ENCODE data around the gene SGTA.

The SGTA gene

GRCh38 chr19:2809387-2810140 is 26.5 kb upstream of the SGTA start:
- no peak for DNase-seq

- DNase-seq: no peak
Measured at GRCh38 chr19:2808129-2808941, 25.3 kb upstream of the SGTA start.

- DNase-seq: no peak
Measured at GRCh38 chr19:2807379-2808128, 24.5 kb upstream of the SGTA start.

GRCh38 chr19:2806736-2807378 is 23.8 kb upstream of the SGTA start:
- no peak for DNase-seq

GRCh38 chr19:2805991-2806649 is 23.0 kb upstream of the SGTA start:
- DNase-seq: no peak

- DNase-seq: no peak
Measured at GRCh38 chr19:2805261-2805900, 22.3 kb upstream of the SGTA start.

GRCh38 chr19:2804156-2805004 is 21.3 kb upstream of the SGTA start:
- no peak for DNase-seq

GRCh38 chr19:2803486-2804155 is 20.5 kb upstream of the SGTA start:
- no peak for DNase-seq

- no peak for DNase-seq
Measured at GRCh38 chr19:2802826-2803225, 19.8 kb upstream of the SGTA start.

- no peak for DNase-seq
Measured at GRCh38 chr19:2800506-2800905, 17.4 kb upstream of the SGTA start.

GRCh38 chr19:2799273-2800020 is 16.4 kb upstream of the SGTA start:
- DNase-seq: no peak

GRCh38 chr19:2798733-2799132 is 15.7 kb upstream of the SGTA start:
- DNase-seq: no peak

GRCh38 chr19:2798158-2798685 is 15.1 kb upstream of the SGTA start:
- no peak for DNase-seq

GRCh38 chr19:2797280-2797679 is 14.2 kb upstream of the SGTA start:
- DNase-seq: no peak

GRCh38 chr19:2796659-2797266 is 13.7 kb upstream of the SGTA start:
- no peak for DNase-seq

GRCh38 chr19:2795827-2796658 is 13.0 kb upstream of the SGTA start:
- DNase-seq: no peak

- DNase-seq: no peak
Measured at GRCh38 chr19:2793577-2793976, 10.5 kb upstream of the SGTA start.

GRCh38 chr19:2793126-2793525 is 10.1 kb upstream of the SGTA start:
- no peak for DNase-seq

Data from inflammatory macrophage (primary cell).